ENCODE data around the gene PRR18.
"Not testable (repeated sequence)": the region's sequence is repeated elsewhere in the genome, so short reads cannot be mapped to it uniquely, and the experiment has no call there.

The PRR18 gene

GRCh38 chr6:166308033-166308768 is at the start of gene PRR18:
TSS of gene PRR18 (minus strand) at chr6:166308392. CDS start at chr6:166308142, 250 bp downstream.
- Mint-ChIP-seq H3K4me1 (ENCODE audit: low read depth) (no peaks in the 10 kb centered on the region), H3K27me3 (ENCODE audit: low read depth) (peaks cover 54% of the 10 kb centered on the region), H3K9me3 (no peaks in the 10 kb centered on the region), H3K4me3 (no peak within 1 kb of the TSS), H3K27ac (no peak within 1 kb of the TSS), H3K36me3 (ENCODE audit: low read depth) (no peaks in the 10 kb centered on the region)
- no peak for DNase-seq (ENCODE audit: low spot score)

GRCh38 chr6:166355552-166355951 is 47.4 kb upstream of the PRR18 start:
- Mint-ChIP-seq H3K27me3 (ENCODE audit: low read depth) (peaks cover 47% of the 10 kb centered on the region), H3K36me3 (ENCODE audit: low read depth) (no peaks in the 10 kb centered on the region), H3K4me1 (ENCODE audit: low read depth) (no peaks in the 10 kb centered on the region), H3K4me3 (no peak overlapping the region), H3K9me3 (peaks cover 8% of the 10 kb centered on the region), H3K27ac (no peak overlapping the region)
- no peak for DNase-seq (ENCODE audit: low spot score)

GRCh38 chr6:166354965-166355364 is 46.8 kb upstream of the PRR18 start:
- Mint-ChIP-seq H3K4me3 (no peak overlapping the region), H3K27ac (no peak overlapping the region), H3K36me3 (ENCODE audit: low read depth) (no peaks in the 10 kb centered on the region), H3K4me1 (ENCODE audit: low read depth) (no peaks in the 10 kb centered on the region), H3K27me3 (ENCODE audit: low read depth) (peaks cover 45% of the 10 kb centered on the region), H3K9me3 (peaks cover 12% of the 10 kb centered on the region)
- no peak for DNase-seq (ENCODE audit: low spot score)

GRCh38 chr6:166354143-166354542 is 46.0 kb upstream of the PRR18 start:
- Mint-ChIP-seq H3K27ac (no peak overlapping the region), H3K9me3 (peaks cover 20% of the 10 kb centered on the region), H3K4me3 (no peak overlapping the region), H3K4me1 (ENCODE audit: low read depth) (no peaks in the 10 kb centered on the region), H3K27me3 (ENCODE audit: low read depth) (peaks cover 36% of the 10 kb centered on the region), H3K36me3 (ENCODE audit: low read depth) (peaks cover 3% of the 10 kb centered on the region)
- DNase-seq (ENCODE audit: low spot score), result no peak

- no peaks in the 10 kb centered on the region for H3K4me1 Mint-ChIP-seq (ENCODE audit: low read depth)
- H3K27me3 Mint-ChIP-seq (ENCODE audit: low read depth), result peaks cover 33% of the 10 kb centered on the region
- no peak for DNase-seq (ENCODE audit: low spot score)
- H3K4me3 Mint-ChIP-seq, result no peak overlapping the region
- no peak overlapping the region for H3K27ac Mint-ChIP-seq
- peaks cover 3% of the 10 kb centered on the region for H3K36me3 Mint-ChIP-seq (ENCODE audit: low read depth)
- peaks cover 22% of the 10 kb centered on the region for H3K9me3 Mint-ChIP-seq
Measured at GRCh38 chr6:166353507-166353906, 45.3 kb upstream of the PRR18 start.

GRCh38 chr6:166352923-166353322 is 44.7 kb upstream of the PRR18 start:
- H3K27me3 Mint-ChIP-seq (ENCODE audit: low read depth), result peaks cover 27% of the 10 kb centered on the region
- peaks cover under 1% of the 10 kb centered on the region for H3K4me1 Mint-ChIP-seq (ENCODE audit: low read depth)
- H3K9me3 Mint-ChIP-seq, result peaks cover 22% of the 10 kb centered on the region
- H3K4me3 Mint-ChIP-seq, result no peak overlapping the region
- peaks cover 3% of the 10 kb centered on the region for H3K36me3 Mint-ChIP-seq (ENCODE audit: low read depth)
- no peak for DNase-seq (ENCODE audit: low spot score)
- no peak overlapping the region for H3K27ac Mint-ChIP-seq

GRCh38 chr6:166351715-166352285 is 43.6 kb upstream of the PRR18 start:
- Mint-ChIP-seq H3K27ac (no peak overlapping the region), H3K36me3 (ENCODE audit: low read depth) (peaks cover 3% of the 10 kb centered on the region), H3K4me1 (ENCODE audit: low read depth) (peaks cover 5% of the 10 kb centered on the region), H3K27me3 (ENCODE audit: low read depth) (peaks cover 21% of the 10 kb centered on the region), H3K9me3 (peaks cover 22% of the 10 kb centered on the region), H3K4me3 (no peak overlapping the region)
- no peak for DNase-seq (ENCODE audit: low spot score)

GRCh38 chr6:166348305-166348949 is 40.2 kb upstream of the PRR18 start:
- Mint-ChIP-seq H3K4me3 (no peak overlapping the region), H3K27me3 (ENCODE audit: low read depth) (peaks cover 10% of the 10 kb centered on the region), H3K9me3 (peaks cover 22% of the 10 kb centered on the region), H3K36me3 (ENCODE audit: low read depth) (peaks cover 3% of the 10 kb centered on the region), H3K4me1 (ENCODE audit: low read depth) (peaks cover 7% of the 10 kb centered on the region), H3K27ac (no peak overlapping the region)
- no peak for DNase-seq (ENCODE audit: low spot score)

GRCh38 chr6:166346965-166347364 is 38.8 kb upstream of the PRR18 start:
- Mint-ChIP-seq H3K27ac (no peak overlapping the region), H3K36me3 (ENCODE audit: low read depth) (peaks cover 4% of the 10 kb centered on the region), H3K27me3 (ENCODE audit: low read depth) (peaks cover 2% of the 10 kb centered on the region), H3K4me3 (no peak overlapping the region), H3K9me3 (peaks cover 22% of the 10 kb centered on the region), H3K4me1 (ENCODE audit: low read depth) (peaks cover 11% of the 10 kb centered on the region)
- DNase-seq (ENCODE audit: low spot score), result no peak

- peaks cover 11% of the 10 kb centered on the region for H3K4me1 Mint-ChIP-seq (ENCODE audit: low read depth)
- peaks cover 21% of the 10 kb centered on the region for H3K9me3 Mint-ChIP-seq
- H3K36me3 Mint-ChIP-seq (ENCODE audit: low read depth), result peaks cover 7% of the 10 kb centered on the region
- H3K4me3 Mint-ChIP-seq, result no peak overlapping the region
- peaks cover 2% of the 10 kb centered on the region for H3K27me3 Mint-ChIP-seq (ENCODE audit: low read depth)
- no peak overlapping the region for H3K27ac Mint-ChIP-seq
- no peak for DNase-seq (ENCODE audit: low spot score)
Measured at GRCh38 chr6:166346449-166346848, 38.3 kb upstream of the PRR18 start.

- H3K27me3 Mint-ChIP-seq (ENCODE audit: low read depth); H3K36me3 Mint-ChIP-seq (ENCODE audit: low read depth); H3K27ac Mint-ChIP-seq; DNase-seq (ENCODE audit: low spot score); H3K4me3 Mint-ChIP-seq: not testable (repeated sequence)
- H3K4me1 Mint-ChIP-seq (ENCODE audit: low read depth), result peaks cover 13% of the 10 kb centered on the region
- H3K9me3 Mint-ChIP-seq, result peaks cover 15% of the 10 kb centered on the region
Measured at GRCh38 chr6:166345672-166346071, 37.5 kb upstream of the PRR18 start.

- H3K4me1 Mint-ChIP-seq (ENCODE audit: low read depth), result peaks cover 13% of the 10 kb centered on the region
- H3K9me3 Mint-ChIP-seq; H3K27ac Mint-ChIP-seq; H3K27me3 Mint-ChIP-seq (ENCODE audit: low read depth); DNase-seq (ENCODE audit: low spot score); H3K4me3 Mint-ChIP-seq; H3K36me3 Mint-ChIP-seq (ENCODE audit: low read depth): not testable (repeated sequence)
Measured at GRCh38 chr6:166344921-166345320, 36.7 kb upstream of the PRR18 start.

- H3K4me1 Mint-ChIP-seq (ENCODE audit: low read depth), result peaks cover 13% of the 10 kb centered on the region
- H3K9me3 Mint-ChIP-seq, result peaks cover 3% of the 10 kb centered on the region
- H3K27me3 Mint-ChIP-seq (ENCODE audit: low read depth), result peaks cover 2% of the 10 kb centered on the region
- H3K36me3 Mint-ChIP-seq (ENCODE audit: low read depth), result peaks cover 3% of the 10 kb centered on the region
- H3K4me3 Mint-ChIP-seq, result no peak overlapping the region
- no peak overlapping the region for H3K27ac Mint-ChIP-seq
- DNase-seq (ENCODE audit: low spot score), result no peak
Measured at GRCh38 chr6:166344240-166344639, 36.0 kb upstream of the PRR18 start.

GRCh38 chr6:166343150-166343487 is 34.9 kb upstream of the PRR18 start:
- no peaks in the 10 kb centered on the region for H3K9me3 Mint-ChIP-seq
- H3K4me1 Mint-ChIP-seq (ENCODE audit: low read depth), result peaks cover 13% of the 10 kb centered on the region
- peaks cover 2% of the 10 kb centered on the region for H3K27me3 Mint-ChIP-seq (ENCODE audit: low read depth)
- peak overlapping the region; percentile 86 for H3K4me3 Mint-ChIP-seq
- H3K36me3 Mint-ChIP-seq (ENCODE audit: low read depth), result peaks cover 3% of the 10 kb centered on the region
- peak overlapping the region; percentile 91 for H3K27ac Mint-ChIP-seq
- no peak for DNase-seq (ENCODE audit: low spot score)
